GM12878 (cell line): Measurements from ENCODE around the gene DDR2. TPM values are rescaled to one million over a fixed set of nuclear protein-coding genes. Genes with fewer than 3 reads are reported as not detected.

Experiments used
- BACH1 ChIP-seq: fragments of 450-650 bp; IDR thresholded peaks from 2 replicates; pipeline ENCODE4 v1.6.1; 2017; ENCODE audit warnings: mild to moderate bottlenecking, borderline replicate concordance
- ETV6 ChIP-seq, 2 experiments: fragments of 450-650 bp in 1 of 2; IDR thresholded peaks in 1 of 2; conservative IDR thresholded peaks in 1 of 2; 2 replicates each; pipeline ENCODE4 v1.6.1; 2014; ENCODE audit warnings: antibody characterized with exemption in 1 of 2, borderline replicate concordance in 1 of 2, low read depth in 1 of 2, mild to moderate bottlenecking in 1 of 2, moderate library complexity in 1 of 2
- GABPA ChIP-seq: IDR thresholded peaks from 2 replicates; pipeline ENCODE4 v1.6.1; 2014; ENCODE audit warnings: antibody characterized with exemption, low read depth, mild to moderate bottlenecking, inconsistent platforms
- HCFC1 ChIP-seq: fragments of 150-350 bp; IDR thresholded peaks from 2 replicates; pipeline ENCODE4 v1.6.1; 2014; ENCODE audit warnings: low read length
- HDAC6 ChIP-seq: fragments of 200-600 bp; sonication (generic); IDR thresholded peaks from one replicate; pipeline ENCODE4 v1.8.0; 2017; ENCODE audit warnings: antibody characterized with exemption; ENCODE audit not compliant: unreplicated experiment
- MEF2B ChIP-seq: fragments of 450-650 bp; IDR thresholded peaks from 2 replicates; pipeline ENCODE4 v1.6.1; 2018; ENCODE audit warnings: mild to moderate bottlenecking, moderate library complexity; ENCODE audit not compliant: partially characterized antibody, poor library complexity, severe bottlenecking
- MTA2 ChIP-seq: fragments of 450-650 bp; IDR thresholded peaks from 2 replicates; pipeline ENCODE4 v1.6.1; 2016; ENCODE audit warnings: low read depth, mild to moderate bottlenecking, moderate library complexity
- MXI1 ChIP-seq: fragments of 150-350 bp; IDR thresholded peaks from 2 replicates; pipeline ENCODE4 v1.6.1; 2011; ENCODE audit warnings: low read depth, mild to moderate bottlenecking, inconsistent platforms, low read length, improper control_type of control experiment
- NBN ChIP-seq: fragments of 450-650 bp; IDR thresholded peaks from 2 replicates; pipeline ENCODE4 v1.6.1; 2016
- NRF1 ChIP-seq: conservative IDR thresholded peaks from 2 replicates; pipeline ENCODE4 v1.6.1; 2011; ENCODE audit warnings: mild to moderate bottlenecking, low read depth, low read length, improper control_type of control experiment
- RB1 ChIP-seq: fragments of 450-650 bp; formaldehyde crosslinking; IDR thresholded peaks from 2 replicates; pipeline ENCODE4 v1.6.1; 2017; ENCODE audit warnings: mild to moderate bottlenecking, borderline replicate concordance
- SIN3A ChIP-seq: IDR thresholded peaks from 2 replicates; pipeline ENCODE4 v1.6.1; 2012; ENCODE audit warnings: low read depth, low read length, improper control_type of control experiment
- SMAD1 ChIP-seq: fragments of 450-650 bp; IDR thresholded peaks from 2 replicates; pipeline ENCODE4 v1.6.1; 2018; ENCODE audit warnings: mild to moderate bottlenecking, low read depth; ENCODE audit not compliant: partially characterized antibody
- STAT3 ChIP-seq: IDR thresholded peaks from 2 replicates; pipeline ENCODE4 v1.6.1; 2011; ENCODE audit warnings: low read depth, low read length, improper control_type of control experiment
- YY1 ChIP-seq: IDR thresholded peaks from 2 replicates; pipeline ENCODE4 v1.6.1; 2011; ENCODE audit warnings: low read depth, mild to moderate bottlenecking, low read length
- ZNF384 ChIP-seq: IDR thresholded peaks from 2 replicates; pipeline ENCODE4 v1.6.1; 2012; ENCODE audit warnings: low read depth, mild to moderate bottlenecking, low read length, improper control_type of control experiment, borderline replicate concordance
- polyA plus RNA-seq, 11 experiments: library from polyadenylated mRNA; depleted of rRNA in 4 of 11; unstranded in 6 of 11; stranded (reverse) in 5 of 11; fragments of >200 nt; fragmentation: Nextera tagmentation in 4 of 11; fragmentation: Illumina TruSeq in 1 of 11; extraction: Ambion mirVana in 4 of 11; extraction: Trizol in 1 of 11; gene quantifications; 1 replicate in 1 of 11; 2 replicates in 10 of 11; pipeline versions ENCODE4 v1.2.1 to v1.2.3, GENCODE V29; 2011 to 2016; ENCODE audit warnings: inconsistent platforms in 2 of 11, missing spikeins in 2 of 11, low read depth in 1 of 11
- total RNA-seq, 4 experiments: library from RNA; depleted of rRNA in 3 of 4; stranded (reverse); fragments of >200 nt in 3 of 4; fragmentation: Illumina TruSeq in 1 of 4; extraction: Trizol in 1 of 4; gene quantifications; 2 replicates each; pipeline versions ENCODE4 v1.2.1 to v1.2.3, GENCODE V29; 2013 to 2021
- TF ChIP-seq, protein P1 (sequence below): fragments of 450-650 bp; formaldehyde crosslinking; IDR thresholded peaks from 2 replicates; pipeline ENCODE4 v1.4.0; 2022; ENCODE audit warnings: mild to moderate bottlenecking, moderate library complexity
- TF ChIP-seq, protein P2 (sequence below): fragments of 450-650 bp; IDR thresholded peaks from 2 replicates; pipeline ENCODE4 v1.6.1; 2017; ENCODE audit warnings: borderline replicate concordance
- TF ChIP-seq, protein P3 (sequence below), 3 experiments: IDR thresholded peaks in 2 of 3; conservative IDR thresholded peaks in 1 of 3; 2 replicates each; pipeline ENCODE4 v1.5.1; 2011; ENCODE audit warnings: low read depth in 3 of 3, low read length in 3 of 3, mild to moderate bottlenecking in 3 of 3, control low read depth in 2 of 3, moderate library complexity in 2 of 3, inconsistent platforms in 1 of 3, mixed read lengths in 1 of 3; ENCODE audit not compliant: control insufficient read depth in 2 of 3, insufficient read depth in 1 of 3; ENCODE audit errors: extremely low read depth in 1 of 3
- TF ChIP-seq, protein P4 (sequence below): fragments of 450-650 bp; IDR thresholded peaks from 2 replicates; pipeline ENCODE4 v1.6.1; 2014; ENCODE audit warnings: mild to moderate bottlenecking
- TF ChIP-seq, protein P5 (sequence below): IDR thresholded peaks from 2 replicates; pipeline ENCODE4 v1.6.1; 2011; ENCODE audit warnings: low read depth, low read length, improper control_type of control experiment, borderline replicate concordance

The DDR2 gene
- total and polyA plus RNA-seq, 10 of the 15 experiments (the other 5 are each of a cell fraction or from before 2014, with no cell fraction given), result 1.9 to 8.8 (median 5.5) TPM

DNA sequence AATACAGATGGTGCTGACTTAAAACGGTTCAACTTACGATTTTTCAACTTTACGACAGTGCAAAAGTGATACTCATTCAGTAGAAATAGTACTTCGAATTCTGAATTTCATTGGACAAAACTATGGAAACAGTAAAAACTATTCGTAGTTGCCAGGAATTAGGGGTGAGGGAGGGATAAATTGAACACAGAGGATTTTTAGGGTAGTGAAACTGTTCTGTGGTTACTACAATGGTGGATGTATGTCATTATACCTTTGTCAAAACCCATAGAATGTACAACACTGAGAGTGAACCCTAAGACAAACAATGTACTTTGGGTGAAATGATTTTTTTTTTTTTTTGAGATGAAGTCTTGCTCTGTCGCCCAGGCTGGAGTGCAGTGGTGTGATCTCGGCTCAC, 7.5 kb downstream of the DDR2 start (continued):
- TF ChIP-seq, protein P1, sequence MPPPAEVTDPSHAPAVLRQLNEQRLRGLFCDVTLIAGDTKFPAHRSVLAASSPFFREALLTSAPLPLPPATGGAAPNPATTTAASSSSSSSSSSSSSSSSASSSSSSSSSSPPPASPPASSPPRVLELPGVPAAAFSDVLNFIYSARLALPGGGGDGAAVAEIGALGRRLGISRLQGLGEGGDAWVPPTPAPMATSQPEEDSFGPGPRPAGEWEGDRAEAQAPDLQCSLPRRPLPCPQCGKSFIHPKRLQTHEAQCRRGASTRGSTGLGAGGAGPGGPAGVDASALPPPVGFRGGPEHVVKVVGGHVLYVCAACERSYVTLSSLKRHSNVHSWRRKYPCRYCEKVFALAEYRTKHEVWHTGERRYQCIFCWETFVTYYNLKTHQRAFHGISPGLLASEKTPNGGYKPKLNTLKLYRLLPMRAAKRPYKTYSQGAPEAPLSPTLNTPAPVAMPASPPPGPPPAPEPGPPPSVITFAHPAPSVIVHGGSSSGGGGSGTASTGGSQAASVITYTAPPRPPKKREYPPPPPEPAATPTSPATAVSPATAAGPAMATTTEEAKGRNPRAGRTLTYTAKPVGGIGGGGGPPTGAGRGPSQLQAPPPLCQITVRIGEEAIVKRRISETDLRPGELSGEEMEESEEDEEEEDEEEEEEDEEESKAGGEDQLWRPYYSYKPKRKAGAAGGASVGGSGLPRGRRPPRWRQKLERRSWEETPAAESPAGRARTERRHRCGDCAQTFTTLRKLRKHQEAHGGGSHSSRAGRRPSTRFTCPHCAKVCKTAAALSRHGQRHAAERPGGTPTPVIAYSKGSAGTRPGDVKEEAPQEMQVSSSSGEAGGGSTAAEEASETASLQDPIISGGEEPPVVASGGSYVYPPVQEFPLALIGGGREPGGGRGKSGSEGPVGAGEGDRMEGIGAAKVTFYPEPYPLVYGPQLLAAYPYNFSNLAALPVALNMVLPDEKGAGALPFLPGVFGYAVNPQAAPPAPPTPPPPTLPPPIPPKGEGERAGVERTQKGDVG (CRISPR knock-in tag), result no peak
- no peak for TF ChIP-seq STAT3
- TF ChIP-seq YY1, result no peak
- no peak for TF ChIP-seq SMAD1
- TF ChIP-seq BACH1, result no peak
- no peak for TF ChIP-seq HCFC1
- peak; percentile 92 for TF ChIP-seq MTA2
- TF ChIP-seq, protein P2, sequence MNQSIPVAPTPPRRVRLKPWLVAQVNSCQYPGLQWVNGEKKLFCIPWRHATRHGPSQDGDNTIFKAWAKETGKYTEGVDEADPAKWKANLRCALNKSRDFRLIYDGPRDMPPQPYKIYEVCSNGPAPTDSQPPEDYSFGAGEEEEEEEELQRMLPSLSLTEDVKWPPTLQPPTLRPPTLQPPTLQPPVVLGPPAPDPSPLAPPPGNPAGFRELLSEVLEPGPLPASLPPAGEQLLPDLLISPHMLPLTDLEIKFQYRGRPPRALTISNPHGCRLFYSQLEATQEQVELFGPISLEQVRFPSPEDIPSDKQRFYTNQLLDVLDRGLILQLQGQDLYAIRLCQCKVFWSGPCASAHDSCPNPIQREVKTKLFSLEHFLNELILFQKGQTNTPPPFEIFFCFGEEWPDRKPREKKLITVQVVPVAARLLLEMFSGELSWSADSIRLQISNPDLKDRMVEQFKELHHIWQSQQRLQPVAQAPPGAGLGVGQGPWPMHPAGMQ, result no peak
- no peak for TF ChIP-seq RB1
- peak; percentile 70 for TF ChIP-seq NBN
- TF ChIP-seq, protein P3, sequence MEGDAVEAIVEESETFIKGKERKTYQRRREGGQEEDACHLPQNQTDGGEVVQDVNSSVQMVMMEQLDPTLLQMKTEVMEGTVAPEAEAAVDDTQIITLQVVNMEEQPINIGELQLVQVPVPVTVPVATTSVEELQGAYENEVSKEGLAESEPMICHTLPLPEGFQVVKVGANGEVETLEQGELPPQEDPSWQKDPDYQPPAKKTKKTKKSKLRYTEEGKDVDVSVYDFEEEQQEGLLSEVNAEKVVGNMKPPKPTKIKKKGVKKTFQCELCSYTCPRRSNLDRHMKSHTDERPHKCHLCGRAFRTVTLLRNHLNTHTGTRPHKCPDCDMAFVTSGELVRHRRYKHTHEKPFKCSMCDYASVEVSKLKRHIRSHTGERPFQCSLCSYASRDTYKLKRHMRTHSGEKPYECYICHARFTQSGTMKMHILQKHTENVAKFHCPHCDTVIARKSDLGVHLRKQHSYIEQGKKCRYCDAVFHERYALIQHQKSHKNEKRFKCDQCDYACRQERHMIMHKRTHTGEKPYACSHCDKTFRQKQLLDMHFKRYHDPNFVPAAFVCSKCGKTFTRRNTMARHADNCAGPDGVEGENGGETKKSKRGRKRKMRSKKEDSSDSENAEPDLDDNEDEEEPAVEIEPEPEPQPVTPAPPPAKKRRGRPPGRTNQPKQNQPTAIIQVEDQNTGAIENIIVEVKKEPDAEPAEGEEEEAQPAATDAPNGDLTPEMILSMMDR (IDR thresholded peaks at IDR 0.05 in 2 of 3, conservative IDR thresholded peaks at IDR 0.05 in 1 of 3; ENCODE audit: control insufficient read depth in 2 of 3, extremely low read depth in 1 of 3, insufficient read depth in 1 of 3, low read depth in 3 of 3, low read length in 3 of 3), result no peak
- TF ChIP-seq NRF1, result no peak
- TF ChIP-seq, protein P4, sequence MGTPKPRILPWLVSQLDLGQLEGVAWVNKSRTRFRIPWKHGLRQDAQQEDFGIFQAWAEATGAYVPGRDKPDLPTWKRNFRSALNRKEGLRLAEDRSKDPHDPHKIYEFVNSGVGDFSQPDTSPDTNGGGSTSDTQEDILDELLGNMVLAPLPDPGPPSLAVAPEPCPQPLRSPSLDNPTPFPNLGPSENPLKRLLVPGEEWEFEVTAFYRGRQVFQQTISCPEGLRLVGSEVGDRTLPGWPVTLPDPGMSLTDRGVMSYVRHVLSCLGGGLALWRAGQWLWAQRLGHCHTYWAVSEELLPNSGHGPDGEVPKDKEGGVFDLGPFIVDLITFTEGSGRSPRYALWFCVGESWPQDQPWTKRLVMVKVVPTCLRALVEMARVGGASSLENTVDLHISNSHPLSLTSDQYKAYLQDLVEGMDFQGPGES, result no peak
- no peak for TF ChIP-seq MXI1
- TF ChIP-seq MEF2B, result no peak
- no peak for TF ChIP-seq HDAC6
- no peak for TF ChIP-seq GABPA
- TF ChIP-seq ETV6 (conservative IDR thresholded peaks at IDR 0.05 in 1 of 2, IDR thresholded peaks at IDR 0.05 in 1 of 2; ENCODE audit: borderline replicate concordance in 1 of 2, low read depth in 1 of 2), result no peak
- TF ChIP-seq ZNF384, result peak; percentile 49; the same call in 1 of the 2 replicates
- TF ChIP-seq, protein P5, sequence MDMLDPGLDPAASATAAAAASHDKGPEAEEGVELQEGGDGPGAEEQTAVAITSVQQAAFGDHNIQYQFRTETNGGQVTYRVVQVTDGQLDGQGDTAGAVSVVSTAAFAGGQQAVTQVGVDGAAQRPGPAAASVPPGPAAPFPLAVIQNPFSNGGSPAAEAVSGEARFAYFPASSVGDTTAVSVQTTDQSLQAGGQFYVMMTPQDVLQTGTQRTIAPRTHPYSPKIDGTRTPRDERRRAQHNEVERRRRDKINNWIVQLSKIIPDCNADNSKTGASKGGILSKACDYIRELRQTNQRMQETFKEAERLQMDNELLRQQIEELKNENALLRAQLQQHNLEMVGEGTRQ, result no peak
- no peak for TF ChIP-seq SIN3A
